SU-DHL-6 (cell line): ENCODE measurements around the gene MGAT4D.

Experiments used
- H2AFZ ChIP-seq: fragments of 200-600 bp; sonication (generic); 2 replicates; pipeline ENCODE4 v1.6.1; 2014; ENCODE audit warnings: low read depth, mild to moderate bottlenecking, moderate library complexity, mixed read lengths, antibody characterized with exemption, low read length; ENCODE audit not compliant: severe bottlenecking
- H3F3A ChIP-seq: fragments of 200-600 bp; shearing (Covaris generic); 2 replicates; pipeline ENCODE4 v1.6.0; 2016; ENCODE audit warnings: antibody characterized with exemption, mild to moderate bottlenecking; ENCODE audit not compliant: insufficient read depth
- H3K27ac ChIP-seq: fragments of 200-600 bp; sonication (generic); 2 replicates; pipeline ENCODE4 v1.5.1; 2016; ENCODE audit warnings: low read depth, mild to moderate bottlenecking, low read length, moderate library complexity, mixed read lengths
- H3K27me3 ChIP-seq: fragments of 200-600 bp; sonication (generic), shearing (Covaris generic); 2 replicates; pipeline ENCODE4 v1.6.0; 2014; ENCODE audit warnings: mild to moderate bottlenecking, low read length
- H3K36me3 ChIP-seq: fragments of 200-600 bp; sonication (generic); 2 replicates; pipeline ENCODE4 v1.6.1; 2014; ENCODE audit warnings: mild to moderate bottlenecking, low read length, mixed read lengths
- H3K4me2 ChIP-seq: fragments of 300-600, 200-600 bp; shearing (Covaris generic), sonication (generic); 2 replicates; pipeline ENCODE4 v1.6.0; 2014; ENCODE audit warnings: low read length, low read depth, mild to moderate bottlenecking; ENCODE audit not compliant: poor library complexity, severe bottlenecking
- H3K4me3 ChIP-seq: fragments of 200-600 bp; sonication (generic); 2 replicates; pipeline ENCODE4 v1.5.1; 2014; ENCODE audit warnings: antibody characterized with exemption, low read length, mild to moderate bottlenecking, mixed read lengths; ENCODE audit not compliant: insufficient read depth, poor library complexity, severe bottlenecking
- H3K79me2 ChIP-seq: fragments of 200-600 bp; sonication (generic); 2 replicates; pipeline ENCODE4 v1.6.1; 2014; ENCODE audit warnings: mild to moderate bottlenecking, low read length, moderate library complexity; ENCODE audit not compliant: insufficient read depth
- H3K9ac ChIP-seq: fragments of 200-600 bp; sonication (generic); 2 replicates; pipeline ENCODE4 v1.7.0; 2014; ENCODE audit warnings: mild to moderate bottlenecking, low read length
- H3K9me2 ChIP-seq: fragments of 200-600 bp; sonication (generic); replicated peaks from 2 replicates; pipeline ENCODE4 v1.6.1; 2014; ENCODE audit warnings: low read length; ENCODE audit not compliant: insufficient read depth
- H3K9me3 ChIP-seq: fragments of 200-600 bp; sonication (generic); 2 replicates; pipeline ENCODE4 v1.6.1; 2014; ENCODE audit warnings: low read length, mixed read lengths; ENCODE audit not compliant: insufficient read depth
- H4K20me1 ChIP-seq: fragments of 200-600 bp; sonication (generic); 2 replicates; pipeline ENCODE4 v1.6.1; 2014; ENCODE audit warnings: low read depth, mild to moderate bottlenecking, antibody characterized with exemption, low read length, moderate library complexity, mixed read lengths
- CTCF ChIP-seq: fragments of 200-600 bp; sonication (generic); IDR thresholded peaks from one replicate; pipeline ENCODE4 v1.5.1; 2017; ENCODE audit warnings: antibody characterized with exemption, mild to moderate bottlenecking, low read length, moderate library complexity; ENCODE audit not compliant: insufficient read depth, poor library complexity, severe bottlenecking
- EZH2phosphoT487 ChIP-seq: fragments of 200-600 bp; sonication (generic), shearing (Covaris generic); conservative IDR thresholded peaks from 2 replicates; pipeline ENCODE4 v1.6.1; 2018; ENCODE audit warnings: mild to moderate bottlenecking, antibody characterized with exemption, low read length, moderate library complexity, mixed read lengths

MGAT4D gene

GRCh38 chr4:140497747-140498636 is at the start of gene MGAT4D:
Gene MGAT4D (minus strand): TSS chr4:140498293. CDS start chr4:140498222, 71 bp downstream.
- Histone ChIP-seq H3K27me3 (no peaks in the 10 kb centered on the region), H3K4me2 (no peak within 1 kb of the TSS), H3K36me3 (no peaks in the 10 kb centered on the region), H3K9ac (no peak within 1 kb of the TSS), H3F3A (no peaks in the 10 kb centered on the region), H3K9me2 (no peaks in the 10 kb centered on the region), H3K27ac (no peak within 1 kb of the TSS), H3K4me3 (no peak within 1 kb of the TSS), H2AFZ (no peak within 1 kb of the TSS), H3K9me3 (no peaks in the 10 kb centered on the region), H3K79me2 (no peaks in the 10 kb centered on the region), H4K20me1 (no peaks in the 10 kb centered on the region)
- TF ChIP-seq EZH2phosphoT487, result no peak
- no peak for TF ChIP-seq CTCF

- no peak overlapping the region for H2AFZ ChIP-seq
- no peak overlapping the region for H3K4me3 ChIP-seq
- no peak overlapping the region for H3K27ac ChIP-seq
- no peaks in the 10 kb centered on the region for H3K79me2 ChIP-seq
- H3F3A ChIP-seq, result no peaks in the 10 kb centered on the region
- H4K20me1 ChIP-seq, result no peaks in the 10 kb centered on the region
- H3K27me3 ChIP-seq, result no peaks in the 10 kb centered on the region
- no peak overlapping the region for H3K4me2 ChIP-seq
- H3K9me3 ChIP-seq, result no peaks in the 10 kb centered on the region
- no peaks in the 10 kb centered on the region for H3K9me2 ChIP-seq
- no peak overlapping the region for H3K9ac ChIP-seq
- no peaks in the 10 kb centered on the region; the same call in 1 of the 2 replicates for H3K36me3 ChIP-seq
- TF ChIP-seq EZH2phosphoT487, result no peak
- no peak for TF ChIP-seq CTCF
These were observed 35.9 kb upstream of the MGAT4D start for GRCh38 chr4:140533951-140534480.

GRCh38 chr4:140529434-140529833 is 31.3 kb upstream of the MGAT4D start:
- Histone ChIP-seq H3K27me3 (no peaks in the 10 kb centered on the region), H3K9me2 (no peaks in the 10 kb centered on the region), H3K9ac (no peak overlapping the region), H3F3A (no peaks in the 10 kb centered on the region), H3K4me3 (no peak overlapping the region), H3K79me2 (peaks cover 9% of the 10 kb centered on the region), H3K36me3 (peaks cover 17% of the 10 kb centered on the region; the same call in 1 of the 2 replicates), H3K27ac (no peak overlapping the region), H4K20me1 (no peaks in the 10 kb centered on the region), H3K4me2 (no peak overlapping the region), H3K9me3 (no peaks in the 10 kb centered on the region), H2AFZ (no peak overlapping the region)
- no peak for TF ChIP-seq EZH2phosphoT487
- no peak for TF ChIP-seq CTCF
